NCI-H2227 (cell line): ENCODE data around the gene GRM8.
A peak's percentile ranks its signal among the peaks of the same experiment; 100 is the strongest.

Source experiments
- DNase-seq: peaks from one replicate; lab custom pipeline; 2025; ENCODE audit not compliant: unreplicated experiment; lab: John Stamatoyannopoulos, UW

Gene GRM8

DNA sequence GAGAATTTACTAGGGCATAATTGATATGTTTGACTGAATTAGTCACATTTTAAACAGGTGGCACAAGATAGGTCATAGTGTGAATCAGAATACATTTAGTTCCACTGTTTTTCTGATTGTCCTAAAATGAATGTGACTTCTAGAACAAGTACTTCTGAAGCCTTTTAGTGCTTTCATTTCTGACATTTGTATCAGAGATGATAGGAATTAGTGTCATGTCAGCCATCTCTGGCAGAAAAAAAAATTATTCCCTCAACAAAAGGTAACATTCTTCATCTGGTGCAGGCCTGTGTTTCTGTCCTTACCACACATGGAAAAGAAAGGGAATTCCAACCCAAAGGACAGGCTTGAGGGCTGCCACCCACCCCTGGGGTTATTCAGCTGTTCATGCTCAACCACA is 21.3 kb downstream of the GRM8 start:
- DNase-seq = no peak

DNA sequence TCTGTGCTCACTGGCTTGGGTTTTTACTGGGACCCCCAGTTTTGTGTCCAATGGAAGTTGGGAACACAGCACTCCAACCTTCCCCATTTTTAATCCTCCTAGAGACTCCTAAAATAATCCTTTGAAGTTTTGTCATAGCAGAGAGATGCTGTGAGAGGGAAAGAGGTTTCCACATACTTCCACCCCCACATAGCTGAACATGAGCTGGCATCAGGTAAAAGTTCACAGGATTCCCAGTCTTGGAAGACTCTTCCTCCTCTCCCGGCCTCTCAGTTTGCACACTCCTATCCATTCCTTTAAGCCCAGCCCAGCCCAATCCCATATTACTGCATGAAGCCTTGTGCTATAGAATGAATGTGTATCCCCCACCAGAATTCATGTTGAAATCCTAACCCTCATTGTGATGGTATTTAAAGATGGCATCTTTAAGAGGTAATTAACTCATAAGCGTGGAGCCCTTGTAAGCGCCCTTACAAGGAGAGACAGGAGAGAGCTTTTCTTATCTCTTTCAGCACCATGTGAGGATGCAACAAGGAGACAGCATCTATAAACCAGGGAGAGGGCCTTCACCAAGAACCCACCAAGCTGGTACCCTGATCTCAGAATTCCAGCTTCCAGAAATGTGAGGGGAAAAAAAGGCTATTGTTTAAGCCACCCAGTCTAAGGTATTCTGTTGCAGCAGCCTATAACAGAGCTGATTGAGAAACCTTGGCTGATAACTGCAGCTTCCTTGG is 22.4 kb downstream of the GRM8 start:
- DNase-seq = no peak

DNA sequence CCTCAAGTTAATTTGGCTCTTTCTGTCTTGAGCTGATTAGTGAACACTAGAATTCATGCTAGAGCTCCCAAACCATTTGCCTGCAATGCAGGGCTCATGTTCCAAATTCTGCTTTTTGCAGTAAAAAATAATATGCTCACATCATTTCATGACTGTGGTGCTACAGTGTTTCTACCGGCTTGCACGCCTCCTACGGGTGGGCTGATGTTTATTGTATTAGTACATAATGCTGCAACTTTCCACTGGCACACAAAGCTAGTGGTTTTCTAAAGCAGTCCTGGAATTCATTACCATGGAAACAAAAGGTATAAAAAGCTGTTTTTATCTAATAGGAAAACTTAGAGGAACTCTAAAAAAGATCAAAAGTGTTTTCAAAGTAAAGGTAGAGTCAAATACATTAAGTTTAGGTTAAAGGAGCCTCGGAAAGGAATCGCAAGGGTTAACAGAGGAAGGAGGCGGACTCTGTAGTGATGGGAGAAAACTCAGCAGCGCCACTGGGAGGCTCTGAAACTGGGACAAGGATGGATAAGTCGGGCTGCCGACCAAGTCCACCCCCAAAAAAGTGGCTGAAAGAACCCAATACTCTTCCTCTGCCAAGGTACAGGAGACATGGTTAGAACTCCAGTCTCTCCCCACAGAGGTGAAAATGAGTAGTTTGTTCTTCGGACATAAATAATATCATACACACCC is 25.9 kb downstream of the GRM8 start:
- DNase-seq = no peak

DNA sequence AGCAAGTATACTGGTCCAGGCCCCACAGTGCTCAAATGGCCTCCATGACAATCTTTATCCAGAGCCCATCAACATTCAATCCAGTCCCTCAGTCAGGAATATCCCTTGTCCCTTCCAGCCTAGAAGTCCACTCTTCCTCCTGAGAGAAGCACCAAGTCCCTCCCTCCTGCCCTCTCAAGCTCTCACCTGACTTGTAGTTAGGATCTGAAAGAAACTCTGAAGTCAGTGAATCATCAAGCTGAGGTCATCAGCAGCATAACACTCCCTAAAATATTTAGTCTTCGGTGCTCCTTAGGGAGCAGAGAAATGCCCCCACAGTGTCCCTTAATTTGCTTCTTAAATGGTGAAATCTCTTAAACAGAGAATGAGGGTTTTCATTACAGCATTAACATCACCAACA is 31.0 kb downstream of the GRM8 start:
- no peak for DNase-seq

DNA sequence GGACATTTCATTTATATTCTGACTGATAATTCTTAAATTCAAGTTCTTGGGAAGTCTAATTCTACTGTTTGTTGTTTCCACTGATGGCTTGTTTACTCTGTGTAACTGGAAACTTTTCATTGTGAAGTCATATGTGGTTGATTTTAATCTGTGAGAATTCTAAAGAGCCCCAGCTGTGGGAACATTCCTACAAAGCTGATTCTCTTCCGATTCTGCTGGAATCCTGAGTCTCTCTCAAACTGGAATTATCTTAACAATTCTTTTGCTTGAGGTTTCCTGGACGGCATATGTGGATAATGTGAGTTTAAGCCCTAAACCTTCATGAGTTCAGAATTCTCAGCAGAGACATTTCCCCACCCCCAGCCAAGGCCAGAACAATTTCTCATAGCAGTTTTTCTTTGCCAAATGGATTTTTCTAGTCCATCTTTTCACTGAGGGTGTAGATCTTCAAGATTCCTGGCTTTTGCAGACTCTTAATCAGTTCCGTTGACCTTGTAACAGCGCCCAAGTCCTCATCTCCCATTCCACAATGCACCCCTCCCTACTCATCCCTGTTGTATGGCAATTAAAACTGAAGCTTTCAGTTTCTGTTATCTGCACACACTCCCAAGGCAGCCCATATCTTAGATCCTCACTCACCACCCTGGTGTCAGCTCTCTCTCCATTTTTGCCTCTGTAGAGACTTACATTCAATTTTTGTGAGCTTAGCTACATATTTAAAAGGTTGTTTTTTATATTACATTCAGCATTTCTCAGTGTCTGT is 37.6 kb downstream of the GRM8 start:
- DNase-seq = no peak

DNA sequence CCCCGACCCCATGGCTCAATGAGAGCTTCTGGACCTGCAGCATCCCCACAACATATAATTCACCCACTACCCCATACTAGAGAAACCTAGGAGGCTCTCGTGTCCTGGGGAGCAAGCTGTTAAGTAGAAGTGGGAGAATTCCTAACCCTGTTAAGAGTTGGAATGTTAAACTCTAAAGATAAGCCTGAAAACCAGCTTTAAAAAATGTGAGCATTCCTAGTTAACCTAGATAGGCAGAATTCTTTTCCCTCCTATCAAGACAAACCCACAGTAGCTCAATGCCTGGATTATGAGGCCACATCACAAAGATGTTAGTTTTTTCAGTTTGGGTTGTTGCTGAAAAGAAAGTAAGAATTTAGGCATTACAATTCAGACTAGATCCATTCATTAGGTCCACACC is 42.9 kb downstream of the GRM8 start:
- DNase-seq = no peak

DNA sequence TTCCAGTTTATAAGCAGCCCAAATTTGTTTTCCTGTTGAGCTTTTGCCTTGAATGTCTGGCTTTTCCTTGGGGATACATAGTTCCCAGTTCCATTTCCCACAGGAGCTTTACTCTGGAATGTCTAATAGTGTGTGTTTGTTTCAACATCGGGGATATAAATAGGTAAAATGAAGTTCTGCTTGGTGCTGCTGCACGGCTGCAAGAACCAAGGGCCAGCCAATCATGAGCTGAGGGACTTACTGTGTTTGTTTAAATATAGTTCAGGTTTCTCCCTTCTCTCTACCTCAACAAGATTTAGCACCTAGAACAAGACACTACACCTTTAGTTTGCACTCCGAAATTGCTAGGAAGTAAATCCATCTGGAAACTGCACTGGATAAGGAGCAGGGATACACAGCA is 43.9 kb downstream of the GRM8 start:
- DNase-seq = no peak

DNA sequence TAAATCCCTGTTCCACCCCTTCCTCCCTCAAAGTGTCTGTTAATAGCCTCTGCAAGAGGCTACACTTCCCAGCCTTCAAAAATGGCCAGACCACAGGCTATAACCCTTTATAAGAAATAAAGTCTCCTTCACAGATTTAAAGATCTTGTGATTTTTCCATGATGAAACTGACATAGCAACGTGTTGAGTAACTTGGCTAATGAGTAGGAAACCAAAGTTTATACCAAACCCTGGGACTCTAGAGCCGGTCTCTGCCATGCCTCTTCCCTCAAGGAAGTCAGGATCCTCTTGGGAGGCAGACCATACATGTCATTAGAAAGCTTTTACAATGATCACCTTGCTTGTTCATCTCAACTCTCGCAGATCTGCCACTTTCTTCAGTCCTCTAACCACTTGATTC is 44.4 kb downstream of the GRM8 start:
- DNase-seq = no peak

DNA sequence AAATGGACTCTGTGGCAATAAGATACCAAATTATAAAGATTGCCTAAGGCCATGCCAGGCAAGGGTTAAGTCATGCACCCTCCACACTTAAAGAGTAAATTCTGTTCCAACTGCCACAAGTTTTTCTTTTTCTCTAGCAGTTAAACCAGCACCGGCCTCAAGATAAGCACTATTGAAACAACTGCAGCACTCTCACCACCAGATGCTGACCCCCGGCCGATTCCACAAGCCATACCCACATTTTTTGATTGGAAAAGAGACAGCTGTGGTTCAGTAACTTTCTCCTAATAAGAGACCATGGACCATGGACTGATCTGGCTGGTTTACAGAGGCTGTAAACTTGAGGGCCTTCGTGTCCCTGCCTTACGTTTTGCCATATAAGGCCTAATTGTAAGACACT is 44.9 kb downstream of the GRM8 start:
- no peak for DNase-seq

DNA sequence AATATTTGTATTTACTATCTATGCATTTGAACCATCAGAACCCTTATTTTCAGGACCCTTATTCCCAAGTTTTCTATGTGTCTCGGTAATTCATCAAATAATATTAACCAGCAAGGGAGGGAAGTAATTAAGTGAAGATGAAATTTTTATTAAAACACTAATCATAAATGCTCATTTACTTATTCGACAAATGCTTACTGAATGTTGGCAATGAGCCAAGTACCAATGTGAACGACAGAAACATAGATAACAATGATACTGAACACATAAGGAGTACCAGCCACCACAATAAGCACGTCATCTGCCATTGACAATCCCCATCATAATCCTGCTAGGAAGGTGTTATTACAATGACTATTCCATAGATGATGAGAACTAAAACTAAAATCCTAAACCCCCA is 45.5 kb downstream of the GRM8 start:
- DNase-seq = no peak

DNA sequence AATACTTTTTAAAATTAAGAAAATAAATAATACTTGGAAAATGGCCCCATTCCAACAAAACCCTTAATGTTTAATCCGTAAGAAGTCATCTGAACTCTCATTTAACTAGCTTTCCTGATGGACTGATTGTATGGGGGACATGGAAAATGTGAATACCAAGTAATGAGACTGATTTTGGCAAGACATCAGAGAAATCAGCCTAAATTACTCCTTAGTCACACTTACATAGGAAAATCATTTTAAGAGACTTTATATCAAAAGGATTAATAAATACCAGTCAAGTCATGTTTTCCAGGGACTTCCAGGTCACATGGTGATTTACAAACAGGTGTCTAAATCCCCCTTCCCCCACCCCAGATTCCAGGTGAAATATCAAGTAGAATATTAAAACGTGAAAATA is 58.2 kb downstream of the GRM8 start:
- no peak for DNase-seq

DNA sequence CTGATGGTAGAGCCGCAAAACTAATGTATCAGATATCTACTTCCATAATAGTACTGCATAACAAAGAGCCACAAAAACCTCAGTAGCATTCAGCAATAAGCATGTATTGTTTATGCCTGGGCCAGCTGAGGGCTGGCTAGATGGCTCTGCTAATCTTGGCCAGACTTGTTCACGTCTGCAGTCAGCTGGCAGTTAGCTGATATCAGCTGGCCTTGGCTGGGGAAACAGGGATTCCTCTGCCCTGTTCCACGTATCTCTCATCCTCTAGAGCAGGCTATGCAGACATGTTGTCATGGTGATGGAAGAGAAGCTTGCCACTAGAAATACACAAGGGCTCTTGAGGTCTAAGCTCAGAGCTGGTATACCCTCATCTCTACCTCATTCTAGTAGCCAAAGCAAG is 62.9 kb downstream of the GRM8 start:
- DNase-seq = peak; percentile 68

DNA sequence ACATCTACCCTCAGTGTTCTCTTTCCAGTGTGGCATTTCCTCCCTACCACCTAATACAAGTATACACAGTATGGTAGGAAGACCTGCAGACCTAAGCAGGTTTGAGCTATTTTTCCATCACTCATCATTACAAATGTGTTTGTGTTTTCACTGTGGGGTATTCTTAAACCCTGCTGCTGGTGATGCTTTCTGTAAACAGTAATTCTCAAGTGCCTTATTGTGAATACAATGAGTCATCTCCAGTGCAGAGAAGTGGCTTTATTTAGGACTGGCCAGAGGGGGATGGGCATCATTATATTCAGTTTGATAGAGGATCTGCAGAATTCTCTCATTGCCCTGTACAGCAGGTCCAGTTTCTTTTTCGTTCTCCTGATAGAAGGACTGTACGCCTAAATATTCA is 63.7 kb downstream of the GRM8 start:
- DNase-seq = peak; percentile 73

DNA sequence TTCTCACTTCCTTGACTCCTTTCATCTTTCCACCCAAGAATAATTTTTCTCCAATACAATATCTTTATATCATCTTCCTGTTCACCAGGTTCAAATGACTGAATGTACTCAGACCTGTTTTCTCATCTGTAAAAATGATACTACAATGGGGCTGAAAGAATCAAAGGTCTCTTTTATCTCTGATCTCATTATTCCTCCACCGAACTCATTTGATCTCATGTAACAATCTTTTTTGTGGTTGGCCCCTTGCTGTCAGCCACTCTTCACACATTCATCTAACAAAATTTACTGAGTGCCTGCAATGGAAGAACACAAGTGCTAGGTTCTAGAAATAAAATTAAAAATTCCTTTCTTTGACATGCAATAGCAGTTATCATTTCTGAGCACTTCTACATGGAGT is 65.0 kb downstream of the GRM8 start:
- DNase-seq = no peak

DNA sequence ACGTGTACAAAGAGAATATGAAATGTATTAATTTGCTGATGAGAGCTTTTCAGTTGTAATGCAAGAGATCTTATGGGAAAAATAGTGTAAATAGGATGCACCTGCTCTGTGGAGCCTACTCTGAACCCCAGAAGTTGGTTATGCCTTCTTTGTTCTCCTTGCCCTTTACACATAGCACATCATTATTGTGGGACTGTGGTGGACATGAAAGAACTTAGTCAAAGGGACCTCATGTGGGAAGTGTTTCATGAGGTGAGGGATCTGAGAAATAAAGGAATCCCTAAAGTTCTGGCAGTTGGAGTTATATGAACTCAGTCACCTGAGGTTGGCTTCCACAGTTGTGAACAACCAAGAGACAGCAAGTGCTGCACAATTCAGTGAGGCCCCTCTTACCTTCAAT is 66.1 kb downstream of the GRM8 start:
- DNase-seq = no peak

DNA sequence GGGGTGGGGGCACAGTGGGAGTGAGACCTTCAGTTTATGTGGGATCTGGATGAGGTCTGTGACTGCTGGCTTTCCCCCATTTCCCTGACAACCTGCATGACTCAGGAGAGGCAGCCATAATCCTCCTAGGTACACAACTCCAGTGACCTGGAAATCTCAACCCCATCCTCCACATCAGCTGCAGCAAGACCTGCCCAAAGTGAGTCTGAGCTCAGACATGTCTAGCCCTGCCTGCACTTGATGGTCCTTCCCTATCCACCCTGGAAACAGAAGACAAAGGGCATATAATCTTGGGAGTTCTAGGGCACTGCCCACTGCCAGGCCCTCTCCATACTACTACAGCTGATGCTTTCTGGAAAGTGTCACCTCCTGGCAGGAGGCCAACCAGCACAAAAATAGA is 75.6 kb downstream of the GRM8 start:
- no peak for DNase-seq

DNA sequence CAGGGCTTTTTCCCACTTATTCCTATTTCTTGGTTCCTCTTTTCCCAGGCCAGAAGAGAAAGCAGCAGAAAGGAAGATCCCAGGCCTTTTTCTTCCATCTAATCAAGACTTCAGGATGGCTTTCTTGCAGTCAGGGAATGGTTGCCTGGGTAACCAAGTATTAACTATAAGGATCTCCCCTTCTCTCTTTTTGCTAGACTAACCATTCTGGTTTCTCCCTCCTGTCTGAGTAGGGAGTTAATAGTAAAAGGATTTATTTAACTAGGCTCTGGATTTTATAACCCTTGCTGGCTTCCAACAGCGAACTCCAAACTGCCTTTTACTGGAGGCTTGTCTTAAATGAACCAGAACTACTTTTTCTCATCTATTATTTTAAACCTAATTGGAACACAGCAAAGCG is 90.4 kb downstream of the GRM8 start:
- DNase-seq = no peak

DNA sequence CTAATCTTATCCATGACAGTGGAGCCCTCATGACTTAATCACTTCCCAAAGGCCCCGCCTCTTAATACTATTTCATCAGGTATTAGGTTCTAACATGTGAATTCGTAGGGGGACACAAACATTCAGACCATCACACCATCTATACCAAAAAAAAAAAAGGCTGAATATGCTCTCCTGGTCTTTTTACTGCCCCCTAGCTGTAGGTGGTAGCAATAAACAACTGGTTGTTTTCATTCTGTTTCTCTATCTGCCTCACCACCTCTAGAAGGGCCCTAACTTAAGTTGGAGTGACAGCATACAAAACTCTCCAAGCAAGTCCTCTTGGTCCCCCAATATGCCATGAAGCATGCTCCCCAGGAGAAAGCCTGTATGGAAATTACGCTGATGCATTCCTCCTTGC is 94.1 kb downstream of the GRM8 start:
- no peak for DNase-seq

DNA sequence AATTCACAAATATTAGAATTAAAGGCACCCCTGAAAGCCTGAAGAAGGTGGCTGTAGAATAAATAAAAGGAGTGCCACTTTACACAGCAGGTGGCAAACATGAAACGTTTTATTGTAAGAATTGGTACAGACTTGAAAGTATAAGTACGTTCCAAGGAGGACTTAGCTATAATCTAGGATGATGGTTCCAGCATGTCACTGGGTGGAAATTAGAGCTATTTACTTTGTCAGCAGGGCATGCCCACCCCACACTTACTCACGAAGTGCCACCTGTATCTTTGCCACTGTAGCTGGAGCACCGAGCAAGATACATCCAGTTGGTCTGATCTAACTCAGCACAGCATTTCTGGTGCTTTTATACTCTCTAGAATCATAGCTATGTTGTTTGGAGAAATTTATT is 97.8 kb downstream of the GRM8 start:
- DNase-seq = peak; percentile 58

DNA sequence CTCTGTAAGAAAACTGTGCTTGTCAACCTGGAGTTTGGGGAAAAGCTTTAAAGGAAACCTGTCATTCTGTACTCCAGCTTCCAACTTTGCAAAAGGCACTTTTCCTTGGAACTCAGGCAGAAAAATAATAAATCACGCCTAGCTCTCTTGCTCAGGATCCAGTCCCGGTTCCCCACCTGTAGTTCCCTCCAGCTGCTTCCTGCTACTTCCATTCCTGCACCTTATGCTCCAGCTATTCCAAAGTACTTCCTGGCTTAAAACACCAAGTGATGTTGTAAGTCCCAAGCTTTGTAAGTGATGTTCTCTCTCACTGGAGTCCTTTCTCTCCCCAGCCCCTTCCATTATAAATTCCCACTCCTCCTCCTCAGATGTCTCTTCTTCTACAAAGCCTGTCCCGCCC is 98.6 kb downstream of the GRM8 start:
- peak; percentile 54 for DNase-seq

DNA sequence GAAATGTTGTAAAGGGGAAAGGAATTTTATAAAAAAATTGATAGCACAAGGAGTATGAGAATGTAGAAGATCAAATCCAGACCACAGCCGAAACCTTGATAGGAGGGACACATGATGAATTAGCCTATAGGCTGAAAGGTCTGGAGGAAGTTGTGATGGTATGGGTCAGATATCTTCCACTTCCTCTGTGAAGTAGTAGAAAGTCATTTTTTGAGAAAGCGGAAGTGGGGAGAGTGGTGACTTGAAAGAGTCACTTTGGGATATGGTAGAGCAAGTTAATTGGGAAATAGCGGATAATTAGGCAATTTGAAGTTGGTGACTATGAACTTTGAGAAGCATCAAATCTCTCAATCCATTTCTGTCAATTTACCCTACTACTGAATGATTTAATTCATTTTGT is 99.4 kb downstream of the GRM8 start:
- DNase-seq = no peak

DNA sequence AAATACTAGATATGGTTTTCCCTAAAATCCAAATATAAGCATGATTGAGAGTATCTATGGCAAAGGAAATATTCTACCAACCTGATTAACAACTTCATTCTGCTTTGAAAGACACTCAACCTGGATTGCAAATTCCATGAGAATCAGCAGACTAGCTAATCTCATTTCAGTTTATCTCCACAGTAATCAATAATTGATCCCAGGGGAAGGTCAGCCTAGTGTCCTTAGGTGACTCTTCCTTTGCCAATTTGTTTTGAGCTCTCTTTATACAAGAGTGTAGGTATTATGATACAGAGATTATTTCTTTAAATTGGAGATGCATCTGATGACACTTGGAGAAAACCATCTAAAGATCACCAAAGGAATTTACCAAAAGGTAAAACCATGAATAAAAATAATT is 100.3 kb downstream of the GRM8 start:
- no peak for DNase-seq
